CD14-positive monocyte (primary cell): ENCODE data around the gene SPTBN1. TPM values are rescaled to one million over a fixed set of nuclear protein-coding genes. Genes with fewer than 3 reads are reported as not detected.
A peak's percentile ranks its signal among the peaks of the same experiment; 100 is the strongest.

Source experiments
- DNase-seq, 3 donors: peaks; one replicate each; pipeline ENCODE4 v3.0.0-alpha.2; 2011 to 2022
- H2AFZ ChIP-seq: 2 replicates; pipeline ENCODE4 v1.6.0; 2012; ENCODE audit warnings: mild to moderate bottlenecking, low read depth, low read length, inconsistent platforms; ENCODE audit not compliant: insufficient read depth, poor library complexity, severe bottlenecking
- H3K27ac ChIP-seq, 2 donors: 1 replicate in 1 of 2; 2 replicates in 1 of 2; pipeline ENCODE4 v1.5.1; 2012 to 2013; ENCODE audit warnings: low read length in 2 of 2, control low read depth in 1 of 2, inconsistent platforms in 1 of 2, low read depth in 1 of 2, mild to moderate bottlenecking in 1 of 2
- H3K27me3 ChIP-seq, 2 donors: one replicate each; pipeline versions ENCODE4 v1.6.0 to v1.6.1; 2011 to 2013; ENCODE audit warnings: low read length in 2 of 2; ENCODE audit not compliant: control insufficient read depth in 2 of 2, insufficient read depth in 2 of 2
- H3K36me3 ChIP-seq, 2 donors: replicated peaks in 1 of 2; 1 replicate in 1 of 2; 2 replicates in 1 of 2; pipeline versions ENCODE4 v1.5.1 to v1.6.1; 2012 to 2013; ENCODE audit warnings: low read length in 2 of 2, control low read depth in 1 of 2, inconsistent platforms in 1 of 2, mild to moderate bottlenecking in 1 of 2; ENCODE audit not compliant: insufficient read depth in 2 of 2, control insufficient read depth in 1 of 2
- H3K4me1 ChIP-seq, 2 donors: 1 replicate in 1 of 2; 2 replicates in 1 of 2; pipeline versions ENCODE4 v1.5.1 to v1.6.1; 2012 to 2013; ENCODE audit warnings: low read length in 2 of 2, control low read depth in 1 of 2, inconsistent platforms in 1 of 2, mild to moderate bottlenecking in 1 of 2, moderate library complexity in 1 of 2; ENCODE audit not compliant: insufficient read depth in 2 of 2, control insufficient read depth in 1 of 2
- H3K4me2 ChIP-seq: replicated peaks from 2 replicates; pipeline ENCODE3; 2012; ENCODE audit warnings: low read length, moderate library complexity, mild to moderate bottlenecking; ENCODE audit not compliant: poor library complexity, severe bottlenecking; ENCODE audit errors: extremely low read depth
- H3K4me3 ChIP-seq, 3 experiments: fragments of 200-600 bp in 1 of 3; sonication (generic) in 1 of 3; replicated peaks in 1 of 3; 1 replicate in 2 of 3; 2 replicates in 1 of 3; pipeline ENCODE4 v1.5.1; 2011 to 2013; ENCODE audit warnings: low read length in 3 of 3, mild to moderate bottlenecking in 3 of 3, control low read depth in 2 of 3, low read depth in 2 of 3, inconsistent platforms in 1 of 3, moderate library complexity in 1 of 3
- H3K79me2 ChIP-seq: 2 replicates; pipeline ENCODE4 v1.6.0; 2012; ENCODE audit warnings: mild to moderate bottlenecking, control low read depth, inconsistent platforms, low read length, moderate library complexity; ENCODE audit not compliant: insufficient read depth
- H3K9ac ChIP-seq: 2 replicates; pipeline ENCODE4 v1.6.0; 2017; ENCODE audit warnings: low read length, mild to moderate bottlenecking; ENCODE audit not compliant: insufficient read depth, poor library complexity, severe bottlenecking
- H3K9me3 ChIP-seq, 2 donors: replicated peaks in 1 of 2; 1 replicate in 1 of 2; 2 replicates in 1 of 2; pipeline versions ENCODE4 v1.5.1 to v1.6.1; 2012 to 2013; ENCODE audit warnings: low read length in 2 of 2, control low read depth in 1 of 2; ENCODE audit not compliant: control insufficient read depth in 1 of 2, insufficient read depth in 1 of 2
- H4K20me1 ChIP-seq: 2 replicates; pipeline ENCODE4 v1.6.0; 2012; ENCODE audit warnings: mild to moderate bottlenecking, low read length, control low read depth, moderate library complexity; ENCODE audit not compliant: insufficient read depth
- H3K27ac Mint-ChIP-seq, 7 donors: one replicate each; pipeline ENCODE4 v1.8.0; 2020; ENCODE audit warnings: mild to moderate bottlenecking in 7 of 7, mixed read lengths in 7 of 7, moderate library complexity in 6 of 7, inconsistent platforms in 2 of 7
- H3K27me3 Mint-ChIP-seq, 3 donors: one replicate each; pipeline ENCODE4 v1.8.0; 2021 to 2022; ENCODE audit warnings: low read depth in 3 of 3, mild to moderate bottlenecking in 3 of 3, mixed read lengths in 3 of 3, moderate library complexity in 3 of 3, inconsistent platforms in 1 of 3
- H3K36me3 Mint-ChIP-seq, 2 donors: one replicate each; pipeline ENCODE4 v1.8.0; 2020; ENCODE audit warnings: mixed read lengths in 2 of 2, inconsistent platforms in 1 of 2, mild to moderate bottlenecking in 1 of 2
- H3K4me1 Mint-ChIP-seq: one replicate; pipeline ENCODE4 v1.8.0; 2020; ENCODE audit warnings: mild to moderate bottlenecking, mixed read lengths
- H3K4me3 Mint-ChIP-seq, 2 donors: one replicate each; pipeline ENCODE4 v1.8.0; 2020; ENCODE audit warnings: mild to moderate bottlenecking in 2 of 2, mixed read lengths in 2 of 2, moderate library complexity in 1 of 2
- H3K9me3 Mint-ChIP-seq, 7 donors: one replicate each; pipeline ENCODE4 v1.8.0; 2020 to 2022; ENCODE audit warnings: mixed read lengths in 7 of 7, mild to moderate bottlenecking in 6 of 7, moderate library complexity in 6 of 7, inconsistent platforms in 2 of 7
- WGBS: methylation state at CpG from one replicate; pipeline ENCODE4 v1.1.5; 2013; ENCODE audit warnings: missing lambda C conversion rate; ENCODE audit not compliant: insufficient coverage; 5-methylcytosine and 5-hydroxymethylcytosine counted together
- intact Hi-C, 2 donors: fragments of 100-400 bp; cut with micrococcal nuclease; formaldehyde crosslinking; loops; one replicate each; pipeline versions ENCODE4 v1.15.0 to v1.15.1; 2023
- polyA plus RNA-seq, 3 donors: library from polyadenylated mRNA; depleted of rRNA in 1 of 3; unstranded in 2 of 3; stranded (reverse) in 1 of 3; fragments of 300-500 nt in 2 of 3; fragments of >200 nt in 1 of 3; fragmentation: Illumina TruSeq in 2 of 3; gene quantifications; 1 replicate in 2 of 3; 2 replicates in 1 of 3; pipeline ENCODE4 v1.2.3, GENCODE V29; 2012 to 2021
- TF ChIP-seq, protein P1 (sequence below): fragments of 200-600 bp; IDR thresholded peaks from one replicate; pipeline ENCODE4 v1.8.0; 2022; ENCODE audit warnings: antibody characterized with exemption, mild to moderate bottlenecking

The SPTBN1 gene
- polyA plus RNA-seq, 3 donors: 0.79 to 2.8 (median 1.7) TPM

DNA sequence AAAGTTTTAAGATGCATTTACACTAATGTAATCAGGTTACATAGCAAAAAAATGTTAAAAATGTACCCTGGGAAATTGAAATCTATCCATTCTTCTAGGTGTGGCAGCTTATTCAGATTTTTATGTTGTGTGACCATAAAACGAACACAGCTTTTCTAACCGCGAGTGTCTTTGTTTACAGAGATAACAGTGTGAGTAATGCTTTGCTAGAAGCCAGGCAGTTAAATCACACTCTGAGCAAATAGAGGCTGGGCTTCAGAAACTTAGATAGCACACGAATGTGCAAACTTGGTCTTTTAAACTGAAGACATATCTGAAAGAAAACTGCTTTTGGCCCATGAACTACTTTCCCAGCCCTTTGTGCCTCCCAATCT is 116.1 kb downstream of the SPTBN1 start:
- peaks cover 92% of the 10 kb centered on the region for H3K79me2 ChIP-seq
- intact Hi-C loops: loop anchor here (5.0 to 10.0 kb wide), 2 partner anchors 47 to 50 kb away; no protein-coding TSS in a partner anchor

DNA sequence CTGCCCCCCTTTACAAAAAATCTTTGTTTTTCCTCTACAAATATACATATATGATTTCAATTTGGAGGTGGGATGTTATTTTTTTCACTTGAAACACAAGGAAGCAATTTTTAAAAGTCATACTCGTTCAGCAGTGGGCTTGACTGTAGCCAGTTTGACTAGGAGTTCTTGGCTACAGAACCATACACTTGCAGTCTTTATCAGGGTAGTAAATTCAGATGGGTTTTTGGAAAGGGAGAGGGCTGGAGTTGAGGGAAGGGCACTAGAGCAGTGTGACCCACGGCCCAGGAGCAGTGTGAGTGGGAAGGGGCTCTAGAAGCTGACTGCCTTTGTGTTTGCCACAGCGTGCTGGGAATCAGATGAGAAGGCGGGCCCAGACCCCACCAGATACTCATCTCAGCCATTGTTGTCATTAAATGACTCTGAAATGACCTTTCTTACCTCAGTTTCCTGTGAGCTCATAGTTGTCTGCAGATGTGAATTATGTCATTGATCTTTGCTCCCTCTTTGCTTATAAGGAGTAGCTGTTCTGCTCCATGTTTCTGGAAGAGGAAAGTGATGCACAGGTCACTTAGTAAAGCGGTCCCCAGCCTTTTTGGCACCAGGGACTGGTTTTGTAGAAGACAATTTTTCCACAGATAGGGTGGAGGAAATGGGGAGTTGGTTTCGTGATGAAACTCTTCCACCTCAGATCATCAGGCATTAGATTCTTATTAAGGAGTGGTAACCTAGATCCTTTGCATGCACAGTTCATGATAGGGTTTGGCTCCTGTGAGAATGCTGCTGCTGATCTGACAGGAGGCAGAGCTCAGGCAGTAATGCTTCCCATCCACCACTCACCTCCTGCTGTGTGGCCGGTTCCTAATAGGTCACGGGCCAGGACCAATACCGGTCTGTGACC is 116.8 kb downstream of the SPTBN1 start:
- H3K4me3 Mint-ChIP-seq: no peak overlapping the region
- Histone ChIP-seq H4K20me1 (no peaks in the 10 kb centered on the region), H3K4me3 (no peak overlapping the region), H3K27me3 (no peaks in the 10 kb centered on the region), H3K4me2 (no peak overlapping the region), H3K9ac (no peak overlapping the region), H3K27ac (peak overlapping the region in 1 of 2 donors; percentile 50), H3K9me3 (no peaks in the 10 kb centered on the region), H2AFZ (no peak overlapping the region), H3K79me2 (peaks cover 92% of the 10 kb centered on the region), H3K4me1 (peaks cover 58 to 72% of the 10 kb centered on the region in 2 donors), H3K36me3 (no peaks in the 10 kb centered on the region)
- H3K27me3 Mint-ChIP-seq: no peaks in the 10 kb centered on the region
- H3K27ac Mint-ChIP-seq: peak overlapping the region in 5 of 7 donors; percentile 6 to 94 (median 77)
- TF ChIP-seq, protein P1, sequence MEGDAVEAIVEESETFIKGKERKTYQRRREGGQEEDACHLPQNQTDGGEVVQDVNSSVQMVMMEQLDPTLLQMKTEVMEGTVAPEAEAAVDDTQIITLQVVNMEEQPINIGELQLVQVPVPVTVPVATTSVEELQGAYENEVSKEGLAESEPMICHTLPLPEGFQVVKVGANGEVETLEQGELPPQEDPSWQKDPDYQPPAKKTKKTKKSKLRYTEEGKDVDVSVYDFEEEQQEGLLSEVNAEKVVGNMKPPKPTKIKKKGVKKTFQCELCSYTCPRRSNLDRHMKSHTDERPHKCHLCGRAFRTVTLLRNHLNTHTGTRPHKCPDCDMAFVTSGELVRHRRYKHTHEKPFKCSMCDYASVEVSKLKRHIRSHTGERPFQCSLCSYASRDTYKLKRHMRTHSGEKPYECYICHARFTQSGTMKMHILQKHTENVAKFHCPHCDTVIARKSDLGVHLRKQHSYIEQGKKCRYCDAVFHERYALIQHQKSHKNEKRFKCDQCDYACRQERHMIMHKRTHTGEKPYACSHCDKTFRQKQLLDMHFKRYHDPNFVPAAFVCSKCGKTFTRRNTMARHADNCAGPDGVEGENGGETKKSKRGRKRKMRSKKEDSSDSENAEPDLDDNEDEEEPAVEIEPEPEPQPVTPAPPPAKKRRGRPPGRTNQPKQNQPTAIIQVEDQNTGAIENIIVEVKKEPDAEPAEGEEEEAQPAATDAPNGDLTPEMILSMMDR: no peak
- no peak for DNase-seq
- intact Hi-C loops: loop anchor here (5.0 to 10.0 kb wide), 2 partner anchors 48 to 51 kb away; no protein-coding TSS in a partner anchor
- H3K4me1 Mint-ChIP-seq: peaks cover 83% of the 10 kb centered on the region
- peaks cover 8 to 17% of the 10 kb centered on the region in 2 donors for H3K36me3 Mint-ChIP-seq
- peaks cover 0 to under 1% (median 0%) of the 10 kb centered on the region in 7 donors for H3K9me3 Mint-ChIP-seq
- 100% methylated on average over 2 of the region's 9 CpGs for WGBS

More for the DNA sequence above, 116.1 kb downstream of the SPTBN1 start:
- Mint-ChIP-seq H3K4me3 (no peak overlapping the region), H3K27me3 (no peaks in the 10 kb centered on the region), H3K4me1 (peaks cover 86% of the 10 kb centered on the region), H3K27ac (peak overlapping the region in 2 of 7 donors; percentile 6 to 94), H3K9me3 (peaks cover 0 to 2% (median 0%) of the 10 kb centered on the region in 7 donors), H3K36me3 (peaks cover 8 to 17% of the 10 kb centered on the region in 2 donors)
- TF ChIP-seq, protein P1: no peak
- Histone ChIP-seq H3K36me3 (no peaks in the 10 kb centered on the region), H3K4me2 (no peak overlapping the region), H3K4me3 (no peak overlapping the region), H3K27me3 (no peaks in the 10 kb centered on the region), H2AFZ (no peak overlapping the region), H3K4me1 (peaks cover 58 to 73% of the 10 kb centered on the region in 2 donors), H3K9me3 (no peaks in the 10 kb centered on the region), H3K27ac (no peak overlapping the region), H3K9ac (no peak overlapping the region), H4K20me1 (no peaks in the 10 kb centered on the region)
- 13% methylated on average over 3 of the region's 4 CpGs for WGBS
- DNase-seq: no peak
